Stimulated activated CD8-positive, alpha-beta memory T cell treated with anti-CD3 and anti-CD28 coated beads, Interleukin-4, amount 100 ng/mL, for 4 hours (primary cell): ENCODE data around the gene DNAH9.
"Not testable (repeated sequence)": the region's sequence is repeated elsewhere in the genome, so short reads cannot be mapped to it uniquely, and the experiment has no call there.

Source experiments
- DNase-seq, 2 donors: peaks; one replicate each; pipeline ENCODE4 v3.0.0-alpha.2; 2020; ENCODE audit warnings: low read depth in 2 of 2, low spot score in 1 of 2

Gene DNAH9

GRCh38 chr17:11949571-11949970 is 351.3 kb downstream of the DNAH9 start:
- DNase-seq: not testable (repeated sequence)

- no peak for DNase-seq
Observed at GRCh38 chr17:11950771-11951519, 352.7 kb downstream of the DNAH9 start.

- DNase-seq: no peak
Observed at GRCh38 chr17:11952610-11953009, 354.3 kb downstream of the DNAH9 start.

GRCh38 chr17:11953924-11954323 is 355.7 kb downstream of the DNAH9 start:
- DNase-seq: no peak

GRCh38 chr17:11954936-11955335 is 356.7 kb downstream of the DNAH9 start:
- DNase-seq: no peak

- no peak for DNase-seq
Observed at GRCh38 chr17:11969565-11969964, 371.3 kb downstream of the DNAH9 start.

GRCh38 chr17:11972741-11973140 is 374.5 kb downstream of the DNAH9 start:
- DNase-seq: not testable (repeated sequence)

GRCh38 chr17:11979795-11980194 is 381.5 kb downstream of the DNAH9 start:
- DNase-seq: no peak

GRCh38 chr17:11980813-11981212 is 382.5 kb downstream of the DNAH9 start:
- DNase-seq: no peak

- no peak for DNase-seq
Observed at GRCh38 chr17:11981862-11982261, 383.6 kb downstream of the DNAH9 start.

- no peak for DNase-seq
Observed at GRCh38 chr17:11986179-11986941, 388.1 kb downstream of the DNAH9 start.

- DNase-seq: no peak
Observed at GRCh38 chr17:11986942-11987329, 388.7 kb downstream of the DNAH9 start.

GRCh38 chr17:11990363-11990983 is 392.2 kb downstream of the DNAH9 start:
- DNase-seq: no peak

- DNase-seq: no peak
Observed at GRCh38 chr17:11991461-11991860, 393.2 kb downstream of the DNAH9 start.

GRCh38 chr17:11996722-11997146 is 398.5 kb downstream of the DNAH9 start:
- no peak for DNase-seq

GRCh38 chr17:11997147-11997971 is 399.1 kb downstream of the DNAH9 start, which contains the start of gene ZNF18:
ZNF18 (minus strand) TSS chr17:11997475; CDS start chr17:11992829, 4,646 bp downstream.
- DNase-seq: peak; percentile 82 to 93

GRCh38 chr17:11997972-11998233 is 399.6 kb downstream of the DNAH9 start:
- no peak for DNase-seq

- DNase-seq: no peak
Observed at GRCh38 chr17:11999696-12000095, 401.4 kb downstream of the DNAH9 start.

- DNase-seq: no peak
Observed at GRCh38 chr17:12007466-12007865, 409.2 kb downstream of the DNAH9 start.
